Smooth muscle cell (in vitro differentiated cells): ENCODE data around the gene IVD. TPM values are rescaled to one million over a fixed set of nuclear protein-coding genes. Genes with fewer than 3 reads are reported as not detected.

Experiments used
- DNase-seq: peaks from one replicate; lab custom pipeline; 2025; ENCODE audit not compliant: unreplicated experiment; lab: John Stamatoyannopoulos, UW
- H2AFZ ChIP-seq: fragments of 200-600 bp; sonication (generic); 2 replicates; pipeline ENCODE4 v1.6.0; 2016; ENCODE audit warnings: antibody characterized with exemption, low read depth, mild to moderate bottlenecking
- H3F3A ChIP-seq: fragments of 200-600 bp; sonication (generic); 2 replicates; pipeline ENCODE4 v1.6.0; 2017; ENCODE audit warnings: antibody characterized with exemption, low read depth
- H3K27ac ChIP-seq: fragments of 200-600 bp; sonication (generic); 2 replicates; pipeline ENCODE4 v1.5.1; 2016; ENCODE audit warnings: low read depth, mild to moderate bottlenecking
- H3K27me3 ChIP-seq: fragments of 200-600 bp; sonication (generic); 2 replicates; pipeline ENCODE4 v1.6.1; 2016; ENCODE audit warnings: low read depth, mild to moderate bottlenecking
- H3K36me3 ChIP-seq: fragments of 200-600 bp; sonication (generic); 2 replicates; pipeline ENCODE4 v1.5.1; 2016; ENCODE audit warnings: low read depth
- H3K4me1 ChIP-seq: fragments of 200-600 bp; sonication (generic); 2 replicates; pipeline ENCODE4 v1.5.1; 2016; ENCODE audit warnings: low read depth
- H3K4me2 ChIP-seq: fragments of 200-600 bp; sonication (generic); 2 replicates; pipeline ENCODE4 v1.6.0; 2016; ENCODE audit warnings: mild to moderate bottlenecking
- H3K4me3 ChIP-seq: fragments of 200-600 bp; sonication (generic); 2 replicates; pipeline ENCODE4 v1.5.1; 2016; ENCODE audit warnings: mild to moderate bottlenecking
- H3K79me2 ChIP-seq: fragments of 200-600 bp; sonication (generic); 2 replicates; pipeline ENCODE4 v1.6.0; 2016; ENCODE audit warnings: low read depth, mild to moderate bottlenecking
- H3K9ac ChIP-seq: fragments of 200-600 bp; sonication (generic); 2 replicates; pipeline ENCODE4 v1.6.0; 2016; ENCODE audit warnings: low read depth
- H3K9me3 ChIP-seq: fragments of 200-600 bp; sonication (generic); replicated peaks from 2 replicates; pipeline ENCODE4 v1.5.1; 2016; ENCODE audit warnings: low read depth
- H4K20me1 ChIP-seq: fragments of 200-600 bp; sonication (generic); 2 replicates; pipeline ENCODE4 v1.6.0; 2016; ENCODE audit warnings: low read depth
- WGBS: methylation state at CpG from one replicate; pipeline ENCODE4 v1.1.7; 2016; ENCODE audit warnings: low lambda C conversion rate; 5-methylcytosine and 5-hydroxymethylcytosine counted together
- polyA plus RNA-seq: library from polyadenylated mRNA; unstranded; fragments of >200 nt; fragmentation: Nextera tagmentation; extraction: Ambion mirVana; gene quantifications from 2 replicates; pipeline ENCODE4 v1.2.1, GENCODE V29; 2016
- total RNA-seq: library from RNA; depleted of rRNA; stranded (reverse); fragments of >200 nt; gene quantifications from 2 replicates; pipeline ENCODE4 v1.2.3, GENCODE V29; 2014
- TF ChIP-seq, protein P1 (sequence below): fragments of 200-600 bp; sonication (generic); IDR thresholded peaks from 2 replicates; pipeline ENCODE4 v1.5.1; 2017; ENCODE audit warnings: borderline replicate concordance, mild to moderate bottlenecking, antibody characterized with exemption; ENCODE audit not compliant: insufficient read depth, poor library complexity, severe bottlenecking

The IVD gene
- total and polyA plus RNA-seq, 2 experiments from 2014 or later, result 17.4 to 37.8 TPM

DNA sequence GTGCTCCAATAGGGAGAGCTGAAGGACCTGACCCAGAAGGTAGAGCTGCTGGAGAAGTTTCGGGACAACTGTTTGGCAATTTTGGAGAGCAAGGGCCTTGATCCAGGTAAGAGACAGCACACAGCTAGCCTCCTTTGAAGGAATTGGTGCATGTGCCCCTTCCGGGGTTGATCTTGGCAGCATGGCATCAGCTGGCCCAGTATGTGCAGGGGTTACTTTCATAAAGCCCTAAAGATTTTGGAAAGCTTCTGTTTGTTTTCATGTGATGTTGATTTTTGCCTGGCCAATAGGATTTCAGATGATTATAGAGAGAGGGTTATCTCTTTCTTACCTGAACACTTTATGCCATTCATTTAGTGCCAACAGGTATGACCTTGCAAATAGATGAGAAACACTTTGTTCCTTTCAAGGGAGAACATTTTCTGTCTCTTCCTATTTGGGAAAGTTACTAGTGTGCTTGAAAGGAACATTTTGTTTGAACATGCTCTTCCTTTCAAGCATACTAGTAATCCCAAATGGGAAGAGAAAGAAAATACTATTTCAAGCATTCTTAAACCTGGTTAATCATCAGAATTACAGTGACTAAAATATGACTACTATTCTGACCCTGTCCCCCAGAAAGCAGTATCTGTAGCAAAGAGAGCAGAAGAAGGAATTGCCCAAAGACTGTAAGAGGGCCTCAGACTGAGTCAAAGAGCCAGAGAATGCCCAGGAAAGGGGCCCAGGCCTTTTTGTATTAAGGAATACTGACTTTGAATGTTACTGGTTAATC, 15.6 kb upstream of the IVD start:
- H3K36me3 ChIP-seq, result peaks cover 9% of the 10 kb centered on the region
- no peak for DNase-seq
- TF ChIP-seq, protein P1, sequence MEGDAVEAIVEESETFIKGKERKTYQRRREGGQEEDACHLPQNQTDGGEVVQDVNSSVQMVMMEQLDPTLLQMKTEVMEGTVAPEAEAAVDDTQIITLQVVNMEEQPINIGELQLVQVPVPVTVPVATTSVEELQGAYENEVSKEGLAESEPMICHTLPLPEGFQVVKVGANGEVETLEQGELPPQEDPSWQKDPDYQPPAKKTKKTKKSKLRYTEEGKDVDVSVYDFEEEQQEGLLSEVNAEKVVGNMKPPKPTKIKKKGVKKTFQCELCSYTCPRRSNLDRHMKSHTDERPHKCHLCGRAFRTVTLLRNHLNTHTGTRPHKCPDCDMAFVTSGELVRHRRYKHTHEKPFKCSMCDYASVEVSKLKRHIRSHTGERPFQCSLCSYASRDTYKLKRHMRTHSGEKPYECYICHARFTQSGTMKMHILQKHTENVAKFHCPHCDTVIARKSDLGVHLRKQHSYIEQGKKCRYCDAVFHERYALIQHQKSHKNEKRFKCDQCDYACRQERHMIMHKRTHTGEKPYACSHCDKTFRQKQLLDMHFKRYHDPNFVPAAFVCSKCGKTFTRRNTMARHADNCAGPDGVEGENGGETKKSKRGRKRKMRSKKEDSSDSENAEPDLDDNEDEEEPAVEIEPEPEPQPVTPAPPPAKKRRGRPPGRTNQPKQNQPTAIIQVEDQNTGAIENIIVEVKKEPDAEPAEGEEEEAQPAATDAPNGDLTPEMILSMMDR, result no peak
- H2AFZ ChIP-seq, result no peak overlapping the region
- no peaks in the 10 kb centered on the region for H3F3A ChIP-seq
- H3K27me3 ChIP-seq, result no peaks in the 10 kb centered on the region
- peaks cover 2% of the 10 kb centered on the region for H3K79me2 ChIP-seq
- H3K27ac ChIP-seq, result no peak overlapping the region
- no peak overlapping the region for H3K9ac ChIP-seq
- no peaks in the 10 kb centered on the region for H3K9me3 ChIP-seq
- 100% methylated on average over 2 of the region's 2 CpGs for WGBS
- no peak overlapping the region for H3K4me3 ChIP-seq
- no peaks in the 10 kb centered on the region for H3K4me1 ChIP-seq
- H4K20me1 ChIP-seq, result no peaks in the 10 kb centered on the region
- H3K4me2 ChIP-seq, result no peak overlapping the region

DNA sequence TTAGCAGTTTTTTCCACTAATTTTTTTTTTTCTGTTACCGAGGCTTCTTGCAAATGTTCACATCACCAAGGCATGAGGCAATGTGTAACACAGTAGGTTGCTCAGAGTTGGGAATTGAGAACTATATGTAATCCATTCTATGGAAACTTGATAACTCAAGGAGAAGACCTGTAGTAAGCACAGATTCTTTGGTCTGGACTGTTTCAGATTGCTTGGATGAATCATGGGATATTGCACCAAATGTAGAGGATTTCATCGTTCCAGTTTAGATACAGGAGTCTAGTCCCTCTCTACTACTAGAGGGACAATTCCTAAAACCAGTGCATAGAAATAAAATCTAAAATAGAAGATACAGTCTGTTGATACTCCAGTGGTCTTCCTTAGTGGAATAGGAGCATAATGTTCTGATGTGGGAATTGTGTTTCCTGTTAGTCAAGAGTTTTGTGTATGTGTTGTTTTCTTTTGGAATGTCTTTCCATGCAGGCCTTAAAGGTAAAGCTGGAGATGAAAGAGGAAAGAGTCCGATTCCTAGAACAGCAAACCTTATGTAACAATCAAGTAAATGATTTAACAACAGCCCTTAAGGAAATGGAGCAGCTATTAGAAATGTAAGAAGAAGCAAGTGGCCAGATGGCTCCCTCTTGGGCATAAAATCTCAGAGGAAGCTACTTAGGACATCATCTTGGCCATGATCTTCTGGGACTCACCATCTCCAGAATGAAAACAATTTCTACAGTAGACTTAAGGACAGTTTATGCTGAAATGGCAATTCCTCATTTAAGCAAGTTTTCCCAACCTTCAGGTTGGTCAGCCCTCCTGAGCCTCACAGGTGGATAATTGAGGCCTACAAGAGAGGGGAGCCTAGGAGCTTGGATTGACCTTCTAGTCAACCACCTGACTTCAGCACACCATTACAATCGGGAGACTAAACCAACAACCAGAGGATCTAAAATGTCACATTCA, 12.3 kb upstream of the IVD start:
- 97% methylated on average over 4 of the region's 4 CpGs for whole genome bisulfite sequencing
- no peaks in the 10 kb centered on the region for H3F3A ChIP-seq
- H3K27ac ChIP-seq, result no peak overlapping the region
- no peaks in the 10 kb centered on the region for H3K27me3 ChIP-seq
- H3K4me3 ChIP-seq, result no peak overlapping the region
- no peaks in the 10 kb centered on the region for H4K20me1 ChIP-seq
- TF ChIP-seq, protein P1, result no peak
- no peaks in the 10 kb centered on the region for H3K9me3 ChIP-seq
- no peak overlapping the region for H2AFZ ChIP-seq
- H3K9ac ChIP-seq, result no peak overlapping the region
- H3K4me2 ChIP-seq, result no peak overlapping the region
- DNase-seq, result no peak
- H3K79me2 ChIP-seq, result no peaks in the 10 kb centered on the region
- peaks cover 2% of the 10 kb centered on the region for H3K36me3 ChIP-seq
- no peaks in the 10 kb centered on the region for H3K4me1 ChIP-seq

DNA sequence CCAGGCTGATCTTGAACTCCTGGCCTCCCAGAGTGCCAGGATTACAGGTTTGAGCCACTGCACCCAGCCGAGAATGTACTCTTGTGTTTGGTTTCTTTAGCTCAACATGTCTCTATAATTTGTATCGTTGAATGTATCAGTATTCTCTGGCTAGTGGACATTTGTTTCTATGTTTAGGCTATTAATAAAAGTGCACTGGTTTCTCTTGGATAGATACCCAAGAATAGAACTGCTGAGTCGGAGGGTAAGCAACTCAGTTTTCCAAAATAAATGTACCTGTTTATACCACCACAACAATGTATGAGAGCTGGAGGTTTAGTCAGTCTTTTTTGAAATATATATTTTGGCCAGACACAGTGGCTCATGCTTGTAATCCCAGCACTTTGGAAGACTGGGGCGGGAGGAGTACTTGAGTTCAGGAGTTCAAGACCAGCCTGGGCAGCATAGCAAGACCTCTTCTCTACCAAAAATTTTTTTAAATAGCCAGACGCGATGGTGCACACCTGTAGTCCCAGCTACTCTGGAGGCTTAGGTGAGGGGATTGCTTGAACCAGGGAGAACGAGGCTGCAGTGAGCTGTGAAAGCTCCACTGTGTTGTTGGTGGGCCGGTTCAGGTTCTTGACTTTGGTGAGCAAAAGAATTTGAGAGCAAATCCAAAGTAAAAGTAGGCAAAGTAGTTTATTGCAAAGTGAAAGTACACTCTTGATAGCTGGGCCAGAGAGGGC, 7.7 kb upstream of the IVD start:
- no peak overlapping the region for H3K4me2 ChIP-seq
- no peaks in the 10 kb centered on the region for H3K27me3 ChIP-seq
- no peak overlapping the region for H2AFZ ChIP-seq
- H3K9me3 ChIP-seq, result no peaks in the 10 kb centered on the region
- H3K36me3 ChIP-seq, result no peaks in the 10 kb centered on the region
- H3K9ac ChIP-seq, result no peak overlapping the region
- H3F3A ChIP-seq, result no peaks in the 10 kb centered on the region
- 94% methylated on average over 8 of the region's 8 CpGs for WGBS
- H3K4me1 ChIP-seq, result no peaks in the 10 kb centered on the region
- no peak overlapping the region for H3K4me3 ChIP-seq
- H3K79me2 ChIP-seq, result no peaks in the 10 kb centered on the region
- no peaks in the 10 kb centered on the region for H4K20me1 ChIP-seq
- no peak overlapping the region for H3K27ac ChIP-seq
- TF ChIP-seq, protein P1, result no peak
- DNase-seq, result no peak
